Suppressor macrophage (primary cell): ENCODE data around the gene MYLK.

Experiments used
- DNase-seq, 4 experiments: peaks; one replicate each; pipeline ENCODE4 v3.0.0-alpha.2; 2020 to 2022

Gene MYLK

DNA sequence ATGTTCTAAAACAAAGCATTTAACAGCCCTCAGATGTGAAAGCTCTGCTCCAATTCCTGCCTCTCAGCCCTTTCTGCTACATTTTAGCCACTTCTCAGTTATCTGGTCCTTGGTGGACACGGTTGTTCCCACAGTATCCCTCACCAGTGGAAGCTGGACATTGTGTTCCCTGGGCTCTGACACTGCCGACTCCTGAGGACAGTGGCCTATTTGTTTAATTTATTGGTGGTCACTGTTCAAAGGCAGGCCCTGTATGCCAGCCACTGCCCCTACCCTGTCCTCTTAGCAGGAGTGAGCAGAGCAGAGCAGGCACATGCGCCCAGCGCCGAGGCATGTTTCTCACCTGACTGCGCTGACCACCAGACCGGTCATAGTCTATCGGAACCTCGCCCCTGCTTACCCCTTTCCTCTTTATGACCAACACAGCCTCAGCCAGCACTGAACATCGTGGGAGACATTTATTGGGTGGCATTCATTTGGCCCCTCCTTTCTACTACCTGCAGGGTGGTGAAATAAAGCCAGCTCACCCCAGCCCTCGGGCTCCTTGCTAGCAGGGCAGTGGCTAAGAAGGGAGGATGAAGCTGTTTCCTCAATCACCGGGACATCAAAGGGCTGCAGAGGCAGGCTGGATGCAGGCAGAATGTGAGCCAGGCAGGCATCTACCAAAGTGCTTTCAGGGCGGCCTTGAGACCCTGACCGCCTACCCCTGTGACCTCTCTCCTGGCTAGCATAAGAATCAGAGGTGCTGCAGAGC lies 245.0 kb downstream of the MYLK start:
- DNase-seq: no peak

DNA sequence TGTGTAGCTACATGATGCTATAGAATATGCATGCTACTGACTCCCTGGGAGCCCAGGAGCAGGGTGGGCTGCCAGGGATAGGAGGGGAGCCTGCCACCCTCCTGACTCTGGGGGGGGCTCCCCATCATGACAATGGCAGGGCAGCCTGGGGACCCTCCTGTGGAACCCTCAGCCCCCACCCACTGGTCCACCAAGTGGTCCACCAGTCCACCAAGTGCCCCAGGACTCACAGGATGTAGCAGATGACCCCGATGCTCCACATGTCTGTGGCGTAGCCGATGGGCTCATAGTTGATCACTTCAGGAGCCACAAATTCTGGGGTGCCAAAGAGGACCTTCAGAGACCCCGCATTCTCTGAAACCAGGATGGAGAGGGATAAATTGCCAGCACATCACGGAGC lies 246.3 kb downstream of the MYLK start:
- no peak for DNase-seq

DNA sequence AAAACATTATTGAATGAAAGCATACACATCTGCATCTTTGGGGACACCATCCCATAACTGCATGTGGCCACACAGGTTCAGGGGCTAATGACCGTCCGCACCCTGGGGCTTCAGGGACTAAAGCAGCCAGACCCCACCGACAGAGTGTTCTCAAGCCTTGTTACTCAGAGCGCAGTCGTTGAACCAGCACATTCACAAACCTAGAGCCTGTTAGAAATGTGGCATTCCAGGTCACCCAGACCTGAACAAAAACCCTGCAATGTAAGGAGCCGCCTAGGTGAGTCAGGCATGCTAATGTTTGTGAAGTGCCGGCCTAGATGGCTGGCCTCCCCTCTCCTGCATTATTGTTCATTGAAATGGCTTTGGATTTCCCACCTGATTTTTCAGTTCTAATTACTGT lies 247.0 kb downstream of the MYLK start:
- DNase-seq: no peak

DNA sequence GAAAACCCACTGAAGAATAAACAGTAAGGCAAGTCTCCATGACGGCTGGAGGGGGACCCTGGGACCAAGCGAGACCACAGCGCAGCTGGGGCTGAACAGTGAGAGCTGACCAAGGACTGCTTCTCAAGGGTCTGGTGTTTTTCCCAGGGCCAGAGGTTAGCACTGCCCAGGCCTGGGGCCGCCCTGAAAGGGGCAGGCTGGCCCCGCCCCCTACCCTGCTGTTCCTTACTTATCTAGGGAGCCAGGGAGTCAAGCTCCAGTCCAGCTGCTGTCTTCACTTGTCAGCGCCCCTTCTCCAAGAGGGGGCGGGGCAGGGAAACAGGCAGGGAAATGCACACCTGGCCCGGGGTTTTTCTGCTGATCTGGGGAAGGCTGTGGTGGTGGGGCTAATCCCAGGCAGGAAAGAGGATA lies 247.7 kb downstream of the MYLK start:
- DNase-seq: no peak

DNA sequence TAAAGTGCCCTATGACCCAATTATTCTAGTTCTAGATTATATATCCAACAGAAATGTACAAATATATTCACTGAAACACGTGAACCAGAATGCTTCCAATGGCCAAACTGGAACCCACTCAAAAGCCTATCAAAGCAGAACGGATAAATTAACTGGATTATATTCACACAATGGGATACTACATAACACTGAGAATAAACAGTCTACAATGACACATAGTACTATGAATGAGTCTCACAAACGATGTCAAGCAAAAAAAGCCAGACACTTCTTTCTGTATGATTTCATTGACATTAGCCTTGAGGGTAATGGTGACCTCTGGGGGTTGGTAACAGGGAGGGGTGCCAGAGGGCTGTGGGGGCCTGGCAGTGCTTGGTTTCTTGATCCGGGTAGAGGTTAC lies 248.4 kb downstream of the MYLK start:
- no peak for DNase-seq

DNA sequence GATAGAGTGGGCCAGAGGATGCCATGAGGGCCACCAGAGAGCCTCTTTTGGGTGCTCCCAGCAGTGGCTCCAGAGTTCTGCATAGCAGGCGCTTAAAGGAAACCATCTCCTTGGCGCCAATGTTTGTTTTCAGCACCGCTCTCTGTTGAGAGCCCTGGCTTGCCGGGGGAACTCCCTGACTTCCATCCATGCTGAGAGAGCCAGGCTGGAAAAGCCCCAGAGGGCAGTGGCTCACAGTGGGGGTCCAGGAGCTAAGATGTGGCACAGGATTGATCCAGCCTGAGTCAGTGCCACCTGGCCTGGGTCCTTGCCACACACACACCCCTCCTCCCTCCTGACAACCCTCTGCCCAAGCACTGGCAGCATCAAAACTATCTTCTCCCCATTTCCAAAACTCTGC lies 248.9 kb downstream of the MYLK start:
- no peak for DNase-seq

DNA sequence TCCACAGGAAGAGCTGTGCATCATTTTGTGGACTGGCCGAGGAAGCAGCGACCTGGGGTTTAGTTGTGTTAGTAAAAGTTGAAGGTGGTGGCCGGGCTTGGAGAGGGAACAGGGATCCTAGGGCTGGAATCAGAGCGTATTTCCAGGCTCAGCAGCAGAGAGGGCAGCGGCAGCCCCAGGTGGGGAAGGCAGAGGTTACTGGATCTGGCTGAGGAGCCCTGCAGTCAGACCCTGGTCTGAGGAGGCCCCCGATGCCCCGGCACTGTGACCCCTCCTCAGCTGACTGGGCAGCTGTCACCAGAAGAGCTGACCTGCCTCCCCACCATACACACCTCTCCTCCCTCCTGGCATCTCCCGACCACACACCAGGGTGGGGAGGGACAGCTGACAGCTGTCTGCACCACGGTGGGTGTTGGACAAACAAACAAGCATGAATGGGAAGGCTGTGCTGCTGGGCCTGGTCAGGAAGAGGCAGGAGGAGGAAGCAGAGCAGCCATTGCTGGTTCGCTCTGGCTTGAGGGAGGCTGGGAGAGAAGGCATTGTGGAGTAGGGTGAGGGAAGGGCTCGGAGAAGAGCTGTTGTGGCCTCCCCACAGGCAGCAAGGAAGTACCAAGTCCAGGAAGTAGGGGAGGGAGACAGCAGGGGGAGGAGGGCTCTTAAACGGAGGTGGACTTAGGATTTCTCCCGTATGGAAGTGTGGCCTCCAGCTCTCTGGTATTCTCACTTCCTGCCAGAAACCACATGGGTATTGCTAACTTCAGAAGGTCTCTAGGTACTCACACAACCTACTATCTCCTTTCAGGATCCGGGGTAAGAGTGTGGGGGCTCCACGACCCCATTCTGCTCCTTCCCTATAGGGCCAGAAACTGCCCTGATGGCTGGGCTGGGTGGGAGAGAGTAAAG lies 249.7 kb downstream of the MYLK start:
- DNase-seq: no peak

DNA sequence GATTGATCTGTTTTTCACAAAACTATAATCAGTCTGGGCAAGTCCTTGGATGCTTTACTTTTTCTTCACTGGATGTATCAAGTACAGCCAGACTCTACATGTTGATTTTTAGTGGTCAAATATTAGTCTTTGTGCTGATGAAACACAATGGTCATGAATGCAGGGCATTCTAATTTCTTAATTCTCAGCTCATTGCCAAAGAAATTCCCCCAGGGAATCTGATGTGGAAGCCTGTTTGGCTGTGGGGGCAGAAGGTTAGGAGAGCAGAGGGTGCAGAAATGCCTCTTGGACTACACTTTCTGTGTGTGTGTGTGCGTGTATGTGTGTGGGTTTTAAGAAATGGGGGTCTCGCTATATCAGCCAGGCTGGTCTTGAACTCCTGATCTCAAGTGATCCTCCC lies 250.6 kb downstream of the MYLK start:
- DNase-seq: no peak

DNA sequence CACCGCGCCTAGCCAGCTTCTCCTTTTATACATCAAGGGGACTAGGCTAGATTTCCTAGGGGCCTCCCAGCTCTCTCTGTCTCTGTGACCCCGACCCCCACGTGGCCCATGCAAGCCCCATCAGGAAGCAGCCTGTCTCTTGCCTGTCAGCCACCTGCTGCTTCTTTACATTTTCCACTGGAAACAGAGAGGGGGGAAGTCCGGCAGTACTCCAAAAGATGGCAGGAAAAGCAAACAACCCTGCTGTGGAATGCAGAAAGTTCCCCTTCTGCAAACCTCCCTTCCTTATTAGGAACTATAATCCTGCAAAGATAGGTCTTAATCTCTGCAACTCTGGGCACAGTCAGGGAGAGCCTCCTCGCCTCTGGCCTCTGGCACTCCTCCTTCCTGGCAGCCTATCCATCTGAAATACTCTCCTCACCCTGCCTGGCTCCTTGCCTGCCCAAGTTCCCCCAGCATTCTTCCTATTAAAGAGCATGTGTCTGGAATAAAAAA lies 251.9 kb downstream of the MYLK start:
- DNase-seq: peak in 2 of 4 experiments; percentile 19 to 32

DNA sequence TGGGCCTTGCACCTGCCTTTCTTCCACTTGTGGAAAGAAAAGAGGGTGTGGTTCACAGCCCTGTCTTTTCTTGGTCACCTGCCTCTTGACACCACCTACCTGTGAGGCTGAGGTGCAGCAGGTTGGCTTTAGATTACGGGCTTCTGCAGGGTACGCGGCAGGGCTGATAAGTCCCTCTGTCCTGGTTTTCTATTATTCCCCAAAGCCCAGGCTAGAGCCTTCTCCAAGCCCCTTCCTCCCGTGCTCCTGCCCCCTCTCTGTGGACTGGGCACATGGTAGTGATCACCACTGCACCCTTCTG lies 254.4 kb downstream of the MYLK start:
- DNase-seq: no peak

DNA sequence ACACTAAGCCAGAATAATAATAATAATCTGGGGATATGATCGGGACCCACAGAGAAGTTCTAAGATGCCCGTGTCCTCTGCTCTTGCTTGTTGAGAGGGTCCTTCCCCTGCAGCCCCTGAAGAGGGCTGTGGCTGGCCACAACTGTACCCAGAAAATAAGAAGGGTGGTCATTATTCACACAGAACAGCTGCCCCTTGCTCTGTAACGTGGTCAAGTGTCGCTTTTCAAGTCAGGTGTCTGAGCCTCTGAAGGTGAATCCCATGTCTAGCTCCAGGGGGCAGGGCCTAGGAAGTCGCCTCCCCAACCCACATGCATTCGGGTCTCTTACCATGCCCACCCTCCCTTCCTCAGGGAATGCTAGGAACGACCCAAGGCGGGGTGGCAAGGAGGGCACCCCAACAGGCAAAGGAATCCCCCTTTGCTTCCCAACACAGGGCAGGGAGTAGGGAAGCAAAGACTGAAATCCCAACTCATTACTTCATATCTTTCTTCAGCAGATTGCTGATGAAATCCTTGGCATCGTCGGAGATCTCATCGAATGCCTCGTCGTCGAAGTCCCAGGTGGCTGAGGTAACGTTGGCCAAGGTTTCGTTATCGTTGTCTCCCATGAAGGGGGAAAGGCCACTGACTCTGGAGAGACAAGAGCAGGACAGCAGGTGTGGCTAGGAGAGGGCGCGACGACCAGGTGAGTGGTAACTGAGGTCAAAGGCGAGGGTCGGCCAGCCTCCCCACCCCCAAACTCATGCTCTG lies 255.0 kb downstream of the MYLK start:
- DNase-seq: no peak

DNA sequence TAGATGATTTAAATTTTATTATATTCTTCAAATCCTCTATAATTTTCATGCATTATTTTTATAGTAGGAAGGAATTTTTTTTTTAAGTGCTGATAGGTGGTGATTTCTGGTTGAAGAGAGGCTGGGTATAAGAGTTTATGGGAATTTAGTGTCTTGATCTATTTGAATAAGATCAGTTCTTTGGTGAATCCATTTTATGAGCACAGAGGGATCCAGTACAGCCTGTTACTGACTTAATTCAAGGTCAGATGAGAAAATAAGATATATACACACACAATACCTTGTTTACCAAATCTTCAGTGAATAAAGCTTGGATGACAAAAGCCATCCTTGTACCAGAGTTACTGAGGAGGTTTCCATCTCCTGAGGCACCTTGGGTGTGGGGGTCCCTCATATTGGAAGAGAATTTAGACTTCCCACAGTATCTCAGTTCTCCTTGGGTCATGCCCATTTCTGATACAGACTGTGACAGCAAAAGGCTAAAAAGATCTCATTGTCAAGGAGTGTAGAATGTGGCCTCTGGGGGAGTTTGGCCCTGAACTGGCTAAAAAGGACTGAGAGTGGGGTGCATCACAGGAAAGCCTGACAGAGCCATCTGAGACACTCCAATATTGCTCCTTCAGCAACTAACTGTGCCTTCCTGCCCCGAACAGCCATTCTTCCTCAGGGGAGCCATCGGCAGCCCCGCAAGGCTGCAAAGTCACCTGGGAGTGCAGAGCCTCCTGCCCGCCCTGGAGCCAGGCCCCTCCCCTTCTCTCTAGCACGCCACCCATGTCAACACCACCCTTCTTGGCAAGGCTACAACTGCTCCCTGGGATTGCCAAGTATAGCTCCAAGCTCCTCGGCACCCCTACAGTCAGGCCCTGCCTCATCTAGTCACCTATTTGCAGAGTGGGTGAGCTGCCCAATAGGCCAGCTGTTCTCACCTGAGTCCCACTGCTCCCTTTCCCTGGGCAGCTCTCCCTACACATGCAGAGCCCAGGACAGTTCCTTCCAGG lies 256.2 kb downstream of the MYLK start:
- no peak for DNase-seq

DNA sequence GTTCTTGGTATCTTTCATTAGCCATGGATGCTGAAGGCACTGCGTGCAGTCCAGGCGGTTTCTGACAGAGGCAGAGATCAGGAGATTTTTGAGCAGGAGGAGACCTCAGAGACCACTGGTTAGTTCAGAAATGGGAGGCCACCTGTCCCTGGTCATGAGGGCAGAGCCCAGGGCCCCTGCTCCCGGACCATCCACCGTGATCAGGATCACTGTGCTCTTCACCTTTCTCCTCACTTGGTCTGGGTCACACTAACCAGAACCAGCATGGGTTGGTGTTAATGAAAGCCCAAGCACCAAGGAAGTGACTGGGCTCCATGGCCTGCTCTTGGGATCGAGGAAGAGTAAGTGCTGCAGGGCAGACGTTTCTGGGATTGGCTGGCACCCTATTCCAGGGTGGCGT lies 257.3 kb downstream of the MYLK start:
- no peak for DNase-seq

DNA sequence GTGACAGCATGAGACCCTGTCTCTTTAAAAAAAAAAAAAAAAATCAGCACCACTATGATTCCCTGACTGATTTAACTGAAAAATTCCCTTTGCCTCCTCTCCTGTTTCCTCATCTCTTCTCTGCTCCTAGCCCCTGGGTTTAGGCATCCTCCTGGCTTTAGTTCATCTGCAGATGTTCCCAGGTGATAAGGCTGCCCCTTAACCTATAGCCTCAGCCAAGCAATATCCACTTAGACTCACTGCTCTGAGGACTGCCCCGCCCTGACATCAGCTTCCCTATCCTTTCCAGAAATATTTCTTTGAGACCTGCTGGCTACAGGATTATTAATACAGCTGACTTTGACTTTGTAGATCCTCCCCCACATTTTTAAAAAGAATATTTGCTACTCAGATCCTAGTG lies 259.8 kb downstream of the MYLK start:
- DNase-seq: no peak

DNA sequence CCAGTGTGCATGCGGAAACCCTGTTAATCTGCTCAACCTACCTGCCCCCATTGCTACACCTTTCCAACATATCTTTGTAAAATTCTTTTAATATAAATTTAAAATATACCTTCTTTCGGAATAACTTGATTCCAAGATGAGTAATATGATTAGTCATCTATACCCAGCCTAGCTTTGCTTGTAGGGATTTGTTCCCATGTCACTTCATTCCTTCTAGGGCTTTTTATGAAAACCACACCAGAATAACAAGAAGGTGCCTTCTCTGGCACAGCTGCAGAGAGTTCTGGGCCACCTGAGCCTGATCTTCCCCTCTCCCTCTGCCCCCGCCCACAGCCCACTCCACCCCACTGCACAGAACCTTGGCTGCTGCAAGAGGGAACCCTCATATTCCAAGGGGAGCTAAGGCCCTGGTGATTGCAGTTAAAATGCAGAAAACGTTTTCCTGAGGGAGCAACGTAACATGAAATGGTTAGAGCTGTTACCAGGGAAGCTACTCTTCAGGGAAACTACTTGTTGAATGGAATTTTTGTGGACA lies 260.7 kb downstream of the MYLK start:
- DNase-seq: no peak

DNA sequence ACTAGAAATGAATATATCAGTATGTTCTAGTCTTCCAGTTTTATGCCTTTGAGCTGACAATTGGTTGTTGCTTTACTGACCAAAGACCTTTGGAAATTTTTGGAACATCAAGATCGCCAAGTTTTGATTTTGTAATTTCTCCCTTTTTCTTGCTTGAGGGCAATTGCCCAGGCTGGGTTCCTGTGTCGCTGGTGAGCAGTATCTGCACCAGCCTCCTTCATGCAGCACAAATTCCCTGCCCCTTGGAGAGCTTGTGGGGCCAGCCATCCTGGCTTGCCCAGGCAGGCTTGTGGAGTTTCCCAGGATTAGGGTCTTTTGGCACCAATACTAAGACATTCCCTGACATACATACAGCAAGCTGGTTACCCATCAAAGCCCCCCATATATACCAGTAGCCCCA lies 261.4 kb downstream of the MYLK start:
- no peak for DNase-seq

DNA sequence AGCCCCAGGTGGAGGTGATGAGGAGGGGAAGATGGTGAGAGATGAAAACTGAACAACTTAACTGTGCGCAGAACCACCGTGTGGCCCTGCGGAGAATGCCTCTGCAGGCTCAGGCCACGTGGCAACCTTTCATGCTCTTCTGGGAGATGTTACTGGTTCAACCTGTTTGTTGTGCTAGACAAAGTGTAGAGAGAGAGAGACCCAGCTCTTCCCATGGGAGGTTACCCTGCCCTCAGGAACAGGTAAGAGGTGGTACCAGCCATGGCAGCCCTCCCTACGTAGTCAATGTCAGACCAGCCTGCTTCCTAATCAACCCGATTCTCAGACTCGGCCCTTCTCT lies 262.3 kb downstream of the MYLK start:
- no peak for DNase-seq

DNA sequence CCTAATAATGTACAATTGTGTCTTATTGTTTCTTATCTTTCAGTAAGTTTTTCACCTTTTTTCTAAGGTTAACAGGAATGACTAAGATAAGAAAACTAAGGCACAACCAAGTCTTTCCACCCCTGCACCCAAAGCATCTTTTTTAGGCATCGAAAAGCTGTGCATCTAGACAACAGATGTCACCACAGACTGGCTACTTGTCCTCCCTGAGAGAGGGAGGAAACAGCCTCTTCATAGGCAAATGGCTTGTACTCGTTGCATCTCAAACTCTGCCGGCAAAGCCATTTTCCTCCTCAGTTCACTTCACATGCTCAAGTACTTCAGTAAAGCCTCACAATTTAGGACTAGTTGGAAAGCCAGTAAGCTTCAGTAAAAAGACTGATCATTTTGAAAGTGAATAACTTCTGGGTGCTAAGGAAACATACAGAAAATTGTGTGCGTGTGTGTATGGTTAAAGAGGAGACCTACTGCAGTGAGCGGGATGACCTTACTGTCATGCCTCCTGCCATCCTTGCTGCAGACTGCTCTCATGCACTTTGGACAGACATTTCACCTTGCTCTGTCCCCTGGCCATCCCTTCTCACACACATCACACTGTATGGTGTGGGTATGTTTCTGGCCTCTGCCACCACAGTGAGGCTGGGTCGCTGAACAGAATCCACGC lies 262.8 kb downstream of the MYLK start:
- no peak for DNase-seq

DNA sequence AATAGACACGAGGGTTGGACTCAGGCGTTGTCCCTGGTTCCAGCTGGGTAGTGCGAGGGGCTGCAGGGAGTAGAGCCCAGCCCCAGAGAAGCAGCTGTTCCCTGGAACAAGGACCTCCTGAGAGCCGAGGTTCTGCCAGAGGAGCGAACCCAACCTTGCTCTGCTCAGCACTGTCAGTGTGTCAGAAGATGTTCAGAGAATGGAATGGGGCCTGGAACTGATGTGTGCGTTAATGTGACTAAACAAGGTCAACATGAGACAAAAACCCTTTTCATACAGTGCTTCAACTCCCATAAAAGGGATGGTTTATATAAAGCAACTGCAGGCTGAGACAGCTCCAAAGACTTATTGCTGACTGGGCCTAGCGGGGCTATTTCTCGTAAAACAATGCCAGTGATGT lies 263.8 kb downstream of the MYLK start:
- no peak for DNase-seq

DNA sequence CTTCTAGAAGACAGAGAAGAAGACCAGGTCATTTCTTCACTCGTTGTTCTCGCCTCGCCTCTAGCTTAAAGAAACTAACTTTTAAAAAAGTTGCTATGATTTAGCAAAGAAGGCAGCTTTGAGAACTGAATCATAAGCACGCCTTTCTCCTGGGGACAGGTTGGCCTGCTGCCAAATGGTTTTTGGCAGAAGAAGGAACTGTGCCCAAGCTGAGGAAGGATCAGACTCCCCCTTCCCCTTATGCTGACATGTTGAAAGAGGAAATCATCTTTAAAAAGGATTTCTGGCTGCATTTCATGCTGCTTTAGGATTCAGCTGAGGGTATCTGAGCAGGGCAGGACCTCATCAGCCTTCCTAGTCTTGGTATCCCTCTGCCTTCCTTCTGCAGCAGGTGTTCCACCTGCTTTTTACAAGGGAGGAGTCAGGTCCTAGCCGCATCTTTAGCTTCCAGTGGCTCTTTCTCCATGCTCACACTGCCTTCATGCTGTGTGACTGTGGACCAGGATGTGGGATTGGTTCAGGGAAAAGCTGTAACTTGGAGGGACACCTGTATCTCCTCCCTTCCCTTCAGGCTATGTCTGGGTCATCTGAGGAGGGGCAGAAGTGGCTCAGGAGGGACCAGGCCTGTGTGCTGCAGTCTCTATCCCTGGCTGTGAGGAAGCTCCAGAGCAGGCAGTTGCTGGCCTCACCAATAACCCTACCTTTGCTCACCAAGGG lies 265.2 kb downstream of the MYLK start:
- DNase-seq: peak; percentile 94 to 98 (median 96)
